HepG2 (cell line): ENCODE measurements around the gene RNF10. TPM values are rescaled to one million over a fixed set of nuclear protein-coding genes. Genes with fewer than 3 reads are reported as not detected.

Source experiments
- AGO1 ChIP-seq: fragments of 200-400 bp; formaldehyde crosslinking; IDR thresholded peaks from 2 replicates; pipeline ENCODE4 v1.6.1; 2017; ENCODE audit warnings: mild to moderate bottlenecking, low read depth, low read length, moderate library complexity; ENCODE audit not compliant: poor library complexity, severe bottlenecking
- ASH2L ChIP-seq: fragments of 300-600, 200-600 bp; sonication (generic); IDR thresholded peaks from 2 replicates; pipeline ENCODE4 v1.7.0; 2017; ENCODE audit warnings: low read depth, mild to moderate bottlenecking, moderate library complexity, mixed read lengths, low read length; ENCODE audit not compliant: insufficient read length
- ATF1 ChIP-seq: IDR thresholded peaks from 2 replicates; pipeline ENCODE4 v1.6.1; 2016; ENCODE audit warnings: mild to moderate bottlenecking, control low read depth
- HMG20A ChIP-seq: IDR thresholded peaks from 2 replicates; pipeline ENCODE4 v1.6.1; 2016; ENCODE audit warnings: borderline replicate concordance
- HNRNPUL1 ChIP-seq: fragments of 200-400 bp; formaldehyde crosslinking; IDR thresholded peaks from 2 replicates; pipeline ENCODE4 v1.6.1; 2017; ENCODE audit warnings: low read depth, mild to moderate bottlenecking, low read length, moderate library complexity
- NFKB2 ChIP-seq: sonication (generic); formaldehyde crosslinking; IDR thresholded peaks from 2 replicates; pipeline ENCODE4 v1.4.0; 2020; ENCODE audit warnings: missing genetic modification reagents, borderline replicate concordance
- PRPF4 ChIP-seq: fragments of 200-400 bp; formaldehyde crosslinking; IDR thresholded peaks from 2 replicates; pipeline ENCODE4 v1.6.1; 2016; ENCODE audit warnings: low read length, low read depth; ENCODE audit not compliant: poor library complexity, severe bottlenecking
- SOX5 ChIP-seq: IDR thresholded peaks from 2 replicates; pipeline ENCODE4 v1.6.1; 2016; ENCODE audit warnings: borderline replicate concordance
- TCF12 ChIP-seq, 2 experiments: fragments of 450-650 bp in 1 of 2; sonication (generic) in 1 of 2; formaldehyde crosslinking in 1 of 2; IDR thresholded peaks; 2 replicates each; pipeline versions ENCODE4 v1.6.1 to v1.8.0; 2017 to 2022; ENCODE audit warnings: antibody characterized with exemption in 1 of 2, mild to moderate bottlenecking in 1 of 2, missing genetic modification reagents in 1 of 2, moderate library complexity in 1 of 2
- ZFYVE20 ChIP-seq: sonication (generic); formaldehyde crosslinking; IDR thresholded peaks from 2 replicates; pipeline ENCODE4 v1.8.0; 2023; ENCODE audit warnings: low read depth, mild to moderate bottlenecking, moderate library complexity, missing genetic modification reagents, borderline replicate concordance
- ZNF282 ChIP-seq: fragments of 450-650 bp; IDR thresholded peaks from 2 replicates; pipeline ENCODE4 v1.6.1; 2018; ENCODE audit not compliant: partially characterized antibody
- ZNF3 ChIP-seq: IDR thresholded peaks from 2 replicates; pipeline ENCODE4 v1.7.0; 2017; ENCODE audit warnings: inconsistent platforms
- ZNF383 ChIP-seq: sonication (generic); formaldehyde crosslinking; IDR thresholded peaks from 2 replicates; pipeline ENCODE4 v1.4.0; 2020; ENCODE audit warnings: missing genetic modification reagents, mild to moderate bottlenecking, borderline replicate concordance
- ZNF891 ChIP-seq: sonication (generic); formaldehyde crosslinking; IDR thresholded peaks from 2 replicates; pipeline ENCODE4 v1.5.0; 2020; ENCODE audit warnings: mild to moderate bottlenecking, missing genetic modification reagents
- ZSCAN21 ChIP-seq: sonication (generic); formaldehyde crosslinking; IDR thresholded peaks from 2 replicates; pipeline ENCODE4 v1.8.0; 2022; ENCODE audit warnings: mild to moderate bottlenecking, missing genetic modification reagents, moderate library complexity, borderline replicate concordance
- polyA plus RNA-seq, 8 experiments: library from polyadenylated mRNA; depleted of rRNA in 3 of 8; stranded (reverse) in 7 of 8; unstranded in 1 of 8; fragments of >200 nt; fragmentation: Illumina TruSeq in 4 of 8; extraction: Trizol in 4 of 8; gene quantifications; 2 replicates each; pipeline versions ENCODE4 v1.2.1 to v1.2.3, GENCODE V29; 2011 to 2016; ENCODE audit warnings: low read depth in 4 of 8, missing spikeins in 1 of 8, mixed read lengths in 1 of 8; ENCODE audit not compliant: insufficient read depth in 1 of 8
- total RNA-seq, 5 experiments: library from RNA; depleted of rRNA; stranded (reverse); fragments of >200 nt; fragmentation: Illumina TruSeq; extraction: Trizol; gene quantifications; 2 replicates each; pipeline ENCODE4 v1.2.3, GENCODE V29; 2016; ENCODE audit warnings: low read depth in 1 of 5
- TF ChIP-seq, protein P1 (sequence below): sonication (generic); formaldehyde crosslinking; IDR thresholded peaks from 2 replicates; pipeline ENCODE4 v1.5.0; 2020; ENCODE audit warnings: missing genetic modification reagents
- TF ChIP-seq, protein P2 (sequence below): IDR thresholded peaks from 2 replicates; pipeline ENCODE4 v1.6.1; 2016; ENCODE audit warnings: mild to moderate bottlenecking
- TF ChIP-seq, protein P3 (sequence below): sonication (generic); formaldehyde crosslinking; IDR thresholded peaks from 2 replicates; pipeline ENCODE4 v1.5.1; 2020; ENCODE audit warnings: mild to moderate bottlenecking, missing genetic modification reagents, borderline replicate concordance
- TF ChIP-seq, protein P4 (sequence below): sonication (generic); formaldehyde crosslinking; IDR thresholded peaks from 2 replicates; pipeline ENCODE4 v1.8.1; 2023; ENCODE audit warnings: missing genetic modification reagents, inconsistent platforms, borderline replicate concordance

RNF10 gene
- total and polyA plus RNA-seq, 2 of the 13 experiments (the other 11 are each of a cell fraction or from before 2014, with no cell fraction given) = 62.5 to 88.0 TPM

DNA sequence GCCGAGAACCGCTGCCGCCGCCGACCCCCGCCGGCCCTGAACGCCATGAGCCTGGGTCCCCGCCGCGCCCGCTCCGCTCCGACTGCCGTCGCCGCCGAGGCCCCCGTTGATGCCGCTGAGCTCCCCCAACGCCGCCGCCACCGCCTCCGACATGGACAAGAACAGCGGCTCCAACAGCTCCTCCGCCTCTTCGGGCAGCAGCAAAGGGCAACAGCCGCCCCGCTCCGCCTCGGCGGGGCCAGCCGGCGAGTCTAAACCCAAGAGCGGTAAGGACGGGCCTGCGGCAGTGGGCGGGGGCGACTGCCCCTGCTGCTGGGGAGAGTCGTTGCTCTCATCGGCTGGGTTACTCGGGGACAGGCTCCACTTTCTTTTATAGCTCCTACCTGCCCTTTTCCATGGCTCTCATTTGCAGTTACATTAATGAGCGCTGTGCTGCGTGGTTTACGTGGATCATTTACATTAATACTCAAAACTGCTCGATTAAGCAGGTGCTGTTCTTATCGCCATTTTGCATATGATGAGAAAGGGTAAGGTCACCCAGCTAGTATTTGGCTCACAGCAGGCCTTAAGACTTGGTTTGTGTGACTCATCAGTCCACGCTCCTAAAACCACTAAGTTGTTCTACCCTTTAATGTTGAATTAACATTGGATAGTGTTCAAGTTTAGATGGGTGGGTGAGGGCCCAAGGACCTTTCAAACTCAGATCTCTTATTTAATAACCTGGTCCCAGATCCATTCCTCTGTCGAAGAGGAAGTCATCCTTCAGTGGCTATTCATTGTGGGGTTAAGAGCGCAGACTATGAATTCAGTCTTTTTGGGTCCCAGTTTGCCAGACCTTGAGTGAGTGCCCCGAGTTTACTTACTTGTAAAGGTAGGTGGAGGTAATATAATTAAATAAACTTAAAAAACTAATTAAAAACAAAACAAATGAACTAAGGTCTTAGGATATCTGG, 823 bp downstream of the RNF10 start (continued):
- TF ChIP-seq AGO1 = no peak
- TF ChIP-seq, protein P1, sequence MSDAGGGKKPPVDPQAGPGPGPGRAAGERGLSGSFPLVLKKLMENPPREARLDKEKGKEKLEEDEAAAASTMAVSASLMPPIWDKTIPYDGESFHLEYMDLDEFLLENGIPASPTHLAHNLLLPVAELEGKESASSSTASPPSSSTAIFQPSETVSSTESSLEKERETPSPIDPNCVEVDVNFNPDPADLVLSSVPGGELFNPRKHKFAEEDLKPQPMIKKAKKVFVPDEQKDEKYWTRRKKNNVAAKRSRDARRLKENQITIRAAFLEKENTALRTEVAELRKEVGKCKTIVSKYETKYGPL (CRISPR knock-in tag) = 0 out of 2 replicates have a peak, but pooled peaks have one; percentile 5
- peak; percentile 86 for TF ChIP-seq ASH2L
- TF ChIP-seq, protein P2, sequence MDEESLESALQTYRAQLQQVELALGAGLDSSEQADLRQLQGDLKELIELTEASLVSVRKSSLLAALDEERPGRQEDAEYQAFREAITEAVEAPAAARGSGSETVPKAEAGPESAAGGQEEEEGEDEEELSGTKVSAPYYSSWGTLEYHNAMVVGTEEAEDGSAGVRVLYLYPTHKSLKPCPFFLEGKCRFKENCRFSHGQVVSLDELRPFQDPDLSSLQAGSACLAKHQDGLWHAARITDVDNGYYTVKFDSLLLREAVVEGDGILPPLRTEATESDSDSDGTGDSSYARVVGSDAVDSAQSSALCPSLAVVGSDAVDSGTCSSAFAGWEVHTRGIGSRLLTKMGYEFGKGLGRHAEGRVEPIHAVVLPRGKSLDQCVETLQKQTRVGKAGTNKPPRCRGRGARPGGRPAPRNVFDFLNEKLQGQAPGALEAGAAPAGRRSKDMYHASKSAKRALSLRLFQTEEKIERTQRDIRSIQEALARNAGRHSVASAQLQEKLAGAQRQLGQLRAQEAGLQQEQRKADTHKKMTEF = peak; percentile 30; the same call in 1 of the 2 replicates
- TF ChIP-seq HMG20A = no peak
- TF ChIP-seq PRPF4 = no peak
- no peak for TF ChIP-seq TCF12 (IDR thresholded peaks at IDR 0.05)
- 0 out of 2 replicates have a peak, but pooled peaks have one; percentile 48 for TF ChIP-seq TCF12 (CRISPR knock-in tag; IDR thresholded peaks at IDR 0.05)
- TF ChIP-seq, protein P3, sequence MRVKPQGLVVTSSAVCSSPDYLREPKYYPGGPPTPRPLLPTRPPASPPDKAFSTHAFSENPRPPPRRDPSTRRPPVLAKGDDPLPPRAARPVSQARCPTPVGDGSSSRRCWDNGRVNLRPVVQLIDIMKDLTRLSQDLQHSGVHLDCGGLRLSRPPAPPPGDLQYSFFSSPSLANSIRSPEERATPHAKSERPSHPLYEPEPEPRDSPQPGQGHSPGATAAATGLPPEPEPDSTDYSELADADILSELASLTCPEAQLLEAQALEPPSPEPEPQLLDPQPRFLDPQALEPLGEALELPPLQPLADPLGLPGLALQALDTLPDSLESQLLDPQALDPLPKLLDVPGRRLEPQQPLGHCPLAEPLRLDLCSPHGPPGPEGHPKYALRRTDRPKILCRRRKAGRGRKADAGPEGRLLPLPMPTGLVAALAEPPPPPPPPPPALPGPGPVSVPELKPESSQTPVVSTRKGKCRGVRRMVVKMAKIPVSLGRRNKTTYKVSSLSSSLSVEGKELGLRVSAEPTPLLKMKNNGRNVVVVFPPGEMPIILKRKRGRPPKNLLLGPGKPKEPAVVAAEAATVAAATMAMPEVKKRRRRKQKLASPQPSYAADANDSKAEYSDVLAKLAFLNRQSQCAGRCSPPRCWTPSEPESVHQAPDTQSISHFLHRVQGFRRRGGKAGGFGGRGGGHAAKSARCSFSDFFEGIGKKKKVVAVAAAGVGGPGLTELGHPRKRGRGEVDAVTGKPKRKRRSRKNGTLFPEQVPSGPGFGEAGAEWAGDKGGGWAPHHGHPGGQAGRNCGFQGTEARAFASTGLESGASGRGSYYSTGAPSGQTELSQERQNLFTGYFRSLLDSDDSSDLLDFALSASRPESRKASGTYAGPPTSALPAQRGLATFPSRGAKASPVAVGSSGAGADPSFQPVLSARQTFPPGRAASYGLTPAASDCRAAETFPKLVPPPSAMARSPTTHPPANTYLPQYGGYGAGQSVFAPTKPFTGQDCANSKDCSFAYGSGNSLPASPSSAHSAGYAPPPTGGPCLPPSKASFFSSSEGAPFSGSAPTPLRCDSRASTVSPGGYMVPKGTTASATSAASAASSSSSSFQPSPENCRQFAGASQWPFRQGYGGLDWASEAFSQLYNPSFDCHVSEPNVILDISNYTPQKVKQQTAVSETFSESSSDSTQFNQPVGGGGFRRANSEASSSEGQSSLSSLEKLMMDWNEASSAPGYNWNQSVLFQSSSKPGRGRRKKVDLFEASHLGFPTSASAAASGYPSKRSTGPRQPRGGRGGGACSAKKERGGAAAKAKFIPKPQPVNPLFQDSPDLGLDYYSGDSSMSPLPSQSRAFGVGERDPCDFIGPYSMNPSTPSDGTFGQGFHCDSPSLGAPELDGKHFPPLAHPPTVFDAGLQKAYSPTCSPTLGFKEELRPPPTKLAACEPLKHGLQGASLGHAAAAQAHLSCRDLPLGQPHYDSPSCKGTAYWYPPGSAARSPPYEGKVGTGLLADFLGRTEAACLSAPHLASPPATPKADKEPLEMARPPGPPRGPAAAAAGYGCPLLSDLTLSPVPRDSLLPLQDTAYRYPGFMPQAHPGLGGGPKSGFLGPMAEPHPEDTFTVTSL = no peak
- TF ChIP-seq NFKB2 = peak; percentile 23; the same call in 1 of the 2 replicates
- TF ChIP-seq ZSCAN21 (CRISPR knock-in tag) = no peak
- TF ChIP-seq HNRNPUL1 = no peak
- TF ChIP-seq, protein P4, sequence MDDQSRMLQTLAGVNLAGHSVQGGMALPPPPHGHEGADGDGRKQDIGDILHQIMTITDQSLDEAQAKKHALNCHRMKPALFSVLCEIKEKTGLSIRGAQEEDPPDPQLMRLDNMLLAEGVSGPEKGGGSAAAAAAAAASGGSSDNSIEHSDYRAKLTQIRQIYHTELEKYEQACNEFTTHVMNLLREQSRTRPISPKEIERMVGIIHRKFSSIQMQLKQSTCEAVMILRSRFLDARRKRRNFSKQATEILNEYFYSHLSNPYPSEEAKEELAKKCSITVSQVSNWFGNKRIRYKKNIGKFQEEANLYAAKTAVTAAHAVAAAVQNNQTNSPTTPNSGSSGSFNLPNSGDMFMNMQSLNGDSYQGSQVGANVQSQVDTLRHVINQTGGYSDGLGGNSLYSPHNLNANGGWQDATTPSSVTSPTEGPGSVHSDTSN (CRISPR knock-in tag) = no peak
- TF ChIP-seq ZNF383 (CRISPR knock-in tag) = no peak
- TF ChIP-seq ZNF282 = no peak
- no peak for TF ChIP-seq ZNF891
- TF ChIP-seq ATF1 = no peak
- no peak for TF ChIP-seq ZFYVE20 (CRISPR knock-in tag)
- no peak for TF ChIP-seq SOX5
- no peak for TF ChIP-seq ZNF3 (CRISPR knock-in tag)
